GM15510 (cell line): ENCODE results near the gene RAB27A.

Source experiments
- POLR2A ChIP-seq: IDR thresholded peaks from 3 replicates; pipeline ENCODE4 v1.6.1; 2011; ENCODE audit warnings: borderline replicate concordance; ENCODE audit not compliant: insufficient read length; ENCODE audit errors: extremely low read depth

RAB27A gene

GRCh38 chr15:55240125-55240760, 49.4 kb downstream of the RAB27A start:
- TF ChIP-seq POLR2A = no peak

- TF ChIP-seq POLR2A = no peak
Observed at GRCh38 chr15:55239440-55240124, 50.0 kb downstream of the RAB27A start.

GRCh38 chr15:55238877-55239276, 50.7 kb downstream of the RAB27A start:
- TF ChIP-seq POLR2A = no peak

GRCh38 chr15:55237219-55238130, 52.1 kb downstream of the RAB27A start:
- TF ChIP-seq POLR2A = no peak

GRCh38 chr15:55235546-55236036, 54.0 kb downstream of the RAB27A start:
- TF ChIP-seq POLR2A = no peak

GRCh38 chr15:55234800-55235104, 54.9 kb downstream of the RAB27A start:
- TF ChIP-seq POLR2A = no peak

- no peak for TF ChIP-seq POLR2A
Observed at GRCh38 chr15:55234104-55234799, 55.4 kb downstream of the RAB27A start.

- no peak for TF ChIP-seq POLR2A
Observed at GRCh38 chr15:55231455-55231854, 58.2 kb downstream of the RAB27A start.

GRCh38 chr15:55230953-55231352, 58.7 kb downstream of the RAB27A start:
- no peak for TF ChIP-seq POLR2A

- no peak for TF ChIP-seq POLR2A
Observed at GRCh38 chr15:55230051-55230670, 59.5 kb downstream of the RAB27A start.

- TF ChIP-seq POLR2A = no peak
Observed at GRCh38 chr15:55226127-55226526, 63.5 kb downstream of the RAB27A start.

GRCh38 chr15:55224892-55225291, 64.7 kb downstream of the RAB27A start:
- TF ChIP-seq POLR2A = no peak

GRCh38 chr15:55222588-55222987, 67.0 kb downstream of the RAB27A start:
- TF ChIP-seq POLR2A = no peak
